Posterior vena cava (tissue), 2 donors: ENCODE data around the gene TP53TG3C. TPM values are rescaled to one million over a fixed set of nuclear protein-coding genes. Genes with fewer than 3 reads are reported as not detected.
"Not testable (repeated sequence)": the region's sequence is repeated elsewhere in the genome, so short reads cannot be mapped to it uniquely, and the experiment has no call there.

Source experiments
- DNase-seq: peaks from one replicate; pipeline ENCODE4 v3.0.0-alpha.2; 2020; ENCODE audit warnings: low spot score
- intact Hi-C, 2 donors: fragments of 100-400 bp; cut with DNase I; formaldehyde crosslinking; loops; one replicate each; pipeline versions ENCODE4 v1.14.1 to v1.14.2; 2022 to 2023
- long read RNA-seq, 2 donors: library from polyadenylated mRNA; unstranded; transcript quantifications; one replicate each; pipeline ENCODE4 v2.0.0, GENCODE V29; 2020 to 2021
- total RNA-seq, 2 donors: library from RNA; stranded (reverse); fragmentation: NEBNext Ultra II Directional; extraction: Animal tissue kit (Norgen Biotek cat#: 25700); gene quantifications; one replicate each; pipeline ENCODE4 v1.2.1, GENCODE V29; 2021
- donor health status: DM: yes; HTN: yes; CAD: no.
- donor health status: DM: yes; HTN: yes; CAD: no.

Gene TP53TG3C
- not detected for total RNA-seq
- long read RNA-seq, donor 1, result 0 reads
- long read RNA-seq, donor 2, result 0 reads

- DNase-seq, intact Hi-C loops: not testable (repeated sequence)
Observed at GRCh38 chr16:33193926-33194325, at the start of gene TP53TG3C. Gene TP53TG3C (plus strand): TSS chr16:33194226. CDS start chr16:33194294, 68 bp downstream.

Other genes starting within 250 kb of the TP53TG3C start
- not detected for gene TP53TG3E, start 110.1 kb downstream of the TP53TG3C start, total RNA-seq
- not detected for gene TP53TG3B, start 166.6 kb downstream of the TP53TG3C start, total RNA-seq